Tibial nerve (tissue), 4 donors: ENCODE data around the gene SRGAP2B.
"Not testable (repeated sequence)": the region's sequence is repeated elsewhere in the genome, so short reads cannot be mapped to it uniquely, and the experiment has no call there.

Source experiments
- CTCF ChIP-seq, 5 experiments: fragments of 200-600 bp in 3 of 5; fragments of 450-650 bp in 2 of 5; sonication (generic) in 3 of 5; IDR thresholded peaks; one replicate each; pipeline ENCODE4 v1.5.1; 2016 to 2019; ENCODE audit warnings: antibody characterized with exemption in 5 of 5, mild to moderate bottlenecking in 3 of 5, moderate library complexity in 2 of 5
- EP300 ChIP-seq, 2 donors: sonication (generic); formaldehyde crosslinking; IDR thresholded peaks; one replicate each; pipeline ENCODE4 v1.6.1; 2017; ENCODE audit warnings: antibody characterized with exemption in 2 of 2, mild to moderate bottlenecking in 1 of 2
- POLR2A ChIP-seq, 2 donors: fragments of 450-650 bp; IDR thresholded peaks; one replicate each; pipeline ENCODE4 v1.6.1; 2017; ENCODE audit warnings: antibody characterized with exemption in 2 of 2, mild to moderate bottlenecking in 2 of 2, moderate library complexity in 2 of 2

DNA sequence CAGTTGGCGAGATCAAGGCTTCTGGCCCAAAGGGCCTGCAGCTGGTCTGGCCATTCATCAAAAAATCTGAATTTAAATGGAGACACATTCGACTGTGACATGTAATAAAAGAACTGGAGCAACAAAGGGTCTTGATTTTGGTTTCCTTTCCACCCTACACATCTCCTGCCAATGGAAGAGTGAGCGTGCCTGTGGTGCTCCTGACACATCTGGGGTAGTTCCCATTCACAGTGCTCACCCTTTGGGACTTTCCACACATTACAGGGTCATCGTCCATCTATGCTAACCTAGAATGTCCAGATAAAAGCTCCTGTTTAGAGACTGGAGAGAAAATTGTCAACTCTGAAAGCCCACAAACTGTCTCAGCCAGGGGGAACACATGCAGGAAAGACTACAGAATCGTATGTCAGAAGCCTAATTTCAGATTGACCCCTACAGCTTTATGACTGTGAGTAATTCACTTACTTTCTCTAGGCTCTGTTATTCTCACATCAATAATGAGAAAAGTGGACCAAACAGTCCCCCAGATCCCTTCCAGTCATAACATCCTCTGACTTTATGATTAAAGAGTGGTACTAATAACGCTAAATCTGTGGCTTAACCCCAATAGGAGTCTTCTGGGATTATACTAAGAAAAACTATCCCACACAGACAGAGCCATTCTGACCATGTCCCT, 46.8 kb downstream of the SRGAP2B start:
- not testable (repeated sequence) for TF ChIP-seq POLR2A, CTCF, EP300 (IDR thresholded peaks at IDR 0.05)
